Spleen (tissue), 7 donors: ENCODE data around the gene UVSSA.

Experiments
- CTCF ChIP-seq, 11 experiments: fragments of 200-600 bp in 7 of 11; fragments of 450-650 bp in 4 of 11; sonication (generic) in 4 of 11; IDR thresholded peaks in 8 of 11; conservative IDR thresholded peaks in 3 of 11; 1 replicate in 7 of 11; 2 replicates in 4 of 11; pipeline versions ENCODE4 v1.4.0 to v1.8.0; 2016 to 2021; ENCODE audit warnings: antibody characterized with exemption in 11 of 11, inconsistent platforms in 4 of 11, mild to moderate bottlenecking in 1 of 11
- POLR2A ChIP-seq, 3 donors: fragments of 450-650 bp; IDR thresholded peaks; one replicate each; pipeline ENCODE4 v1.5.1; 2017; ENCODE audit warnings: antibody characterized with exemption in 3 of 3, mild to moderate bottlenecking in 1 of 3
- POLR2AphosphoS5 ChIP-seq, 3 donors: sonication (generic); formaldehyde crosslinking; IDR thresholded peaks; one replicate each; pipeline ENCODE4 v1.5.1; 2017; ENCODE audit warnings: antibody characterized with exemption in 3 of 3
- donor health status: DM: no; HTN: no; CAD: no; lungs with moderate emphysema.
- donor health status: DM: no; HTN: no; CAD: no.
- donor health status: DM: no; HTN: no; CAD: no.

GRCh38 chr4:1298461-1298860 lies 48.5 kb upstream of the UVSSA start:
- TF ChIP-seq POLR2A (IDR thresholded peaks at IDR 0.05) (no peak), CTCF (IDR thresholded peaks at IDR 0.05 in 8 of 11, conservative IDR thresholded peaks at IDR 0.05 in 3 of 11) (no peak), POLR2AphosphoS5 (IDR thresholded peaks at IDR 0.05) (no peak)
